ENCODE results near the gene MARCO. TPM values are rescaled to one million over a fixed set of nuclear protein-coding genes. Genes with fewer than 3 reads are reported as not detected.

The MARCO gene
- total RNA-seq, 1 experiment from 2014 or later: 0.54 TPM

DNA sequence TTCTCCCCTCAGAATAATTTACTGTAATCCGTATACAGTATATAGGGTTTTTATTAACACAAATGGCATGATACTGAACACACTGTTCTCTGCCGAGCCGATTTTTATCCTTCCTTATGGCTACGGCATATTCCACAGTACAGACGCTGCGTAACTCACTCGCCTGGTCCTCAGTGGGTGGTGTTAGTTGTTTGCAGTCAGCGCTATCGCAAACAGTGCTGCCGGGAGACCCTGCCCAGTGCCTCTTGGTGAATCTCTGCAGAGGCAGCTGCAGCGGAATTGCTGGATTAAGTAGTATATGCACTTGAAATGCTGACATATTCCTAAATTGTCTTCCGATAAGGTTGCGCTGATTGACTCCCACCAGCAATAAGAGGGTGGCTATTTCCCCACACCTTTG is 73.9 kb downstream of the MARCO start:
- H4K20me1 ChIP-seq (ENCODE audit: insufficient read depth): no peaks in the 10 kb centered on the region
- DNase-seq (ENCODE audit: low read depth, low spot score): no peak
- POLR2A ChIA-PET: no interaction called here
- peaks cover 12% of the 10 kb centered on the region; the same call in 1 of the 2 replicates for H3K27me3 ChIP-seq (ENCODE audit: insufficient read depth, low read length)
- no peak overlapping the region for H3K4me3 ChIP-seq (replicated peaks in 1 of 2; ENCODE audit: low read depth in 1 of 2, low read length in 2 of 2)
- no peaks in the 10 kb centered on the region for H3K9me3 ChIP-seq (ENCODE audit: control insufficient read depth in 1 of 2, insufficient read depth in 1 of 2, low read depth in 1 of 2, low read length in 2 of 2)
- no TSS peak for BruUV-seq (replicated peaks)
- no peaks in the 10 kb centered on the region for H3K36me3 ChIP-seq (ENCODE audit: control insufficient read depth in 1 of 2, insufficient read depth in 2 of 2, low read length in 2 of 2)
- no peaks in the 10 kb centered on the region for H3K79me2 ChIP-seq (ENCODE audit: insufficient read depth, low read length)
- no peak overlapping the region for H3K9ac ChIP-seq (ENCODE audit: low read length)
- H3K27ac ChIP-seq (ENCODE audit: low read depth, low read length): no peak overlapping the region
- no peak overlapping the region for H2AFZ ChIP-seq (ENCODE audit: low read depth, low read length, poor library complexity, severe bottlenecking)
- no peaks in the 10 kb centered on the region; a peak in 1 of 4 replicates for H3K4me1 ChIP-seq (ENCODE audit: control insufficient read depth in 1 of 2, insufficient read depth in 2 of 2, low read length in 2 of 2)
- H3K9me2 ChIP-seq (ENCODE audit: insufficient read depth): no peaks in the 10 kb centered on the region
- RAD21 ChIA-PET (ENCODE audit: low non-redundant PET in 1 of 2, low total read pairs in 2 of 2, uncharacterized antibody in 2 of 2, unreplicated experiment in 2 of 2): no interaction called here
- intact Hi-C loops (cut with micrococcal nuclease): no loop called here
- H3K4me2 ChIP-seq (ENCODE audit: low read length): no peak overlapping the region
- no peak for ATAC-seq
- CTCF ChIA-PET: interaction anchor here (1.3 kb wide), 1 partner anchor 276 kb away, joined by 5 read pairs; no protein-coding TSS in a partner anchor
- TF ChIP-seq RAD21 (IDR thresholded peaks at IDR 0.05; ENCODE audit: low read depth) (no peak), SRF (IDR thresholded peaks at IDR 0.05; ENCODE audit: low read depth) (no peak), POLR2AphosphoS5 (IDR thresholded peaks at IDR 0.05; ENCODE audit: low read depth, low read length) (no peak), TCF7L2 (IDR thresholded peaks at IDR 0.05; ENCODE audit: borderline replicate concordance, extremely low read depth, insufficient read depth, insufficient read length) (no peak), ELF1 (IDR thresholded peaks at IDR 0.05; ENCODE audit: borderline replicate concordance, low read depth) (no peak), SP1 (IDR thresholded peaks at IDR 0.05; ENCODE audit: low read depth) (no peak), JUND (IDR thresholded peaks at IDR 0.05) (no peak)
- TF ChIP-seq, protein P1, sequence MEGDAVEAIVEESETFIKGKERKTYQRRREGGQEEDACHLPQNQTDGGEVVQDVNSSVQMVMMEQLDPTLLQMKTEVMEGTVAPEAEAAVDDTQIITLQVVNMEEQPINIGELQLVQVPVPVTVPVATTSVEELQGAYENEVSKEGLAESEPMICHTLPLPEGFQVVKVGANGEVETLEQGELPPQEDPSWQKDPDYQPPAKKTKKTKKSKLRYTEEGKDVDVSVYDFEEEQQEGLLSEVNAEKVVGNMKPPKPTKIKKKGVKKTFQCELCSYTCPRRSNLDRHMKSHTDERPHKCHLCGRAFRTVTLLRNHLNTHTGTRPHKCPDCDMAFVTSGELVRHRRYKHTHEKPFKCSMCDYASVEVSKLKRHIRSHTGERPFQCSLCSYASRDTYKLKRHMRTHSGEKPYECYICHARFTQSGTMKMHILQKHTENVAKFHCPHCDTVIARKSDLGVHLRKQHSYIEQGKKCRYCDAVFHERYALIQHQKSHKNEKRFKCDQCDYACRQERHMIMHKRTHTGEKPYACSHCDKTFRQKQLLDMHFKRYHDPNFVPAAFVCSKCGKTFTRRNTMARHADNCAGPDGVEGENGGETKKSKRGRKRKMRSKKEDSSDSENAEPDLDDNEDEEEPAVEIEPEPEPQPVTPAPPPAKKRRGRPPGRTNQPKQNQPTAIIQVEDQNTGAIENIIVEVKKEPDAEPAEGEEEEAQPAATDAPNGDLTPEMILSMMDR (IDR thresholded peaks at IDR 0.05 in 2 of 3, conservative IDR thresholded peaks at IDR 0.05 in 1 of 3; ENCODE audit: borderline replicate concordance in 1 of 3, insufficient read depth in 1 of 3, low read depth in 2 of 3, low read length in 2 of 3): no peak

DNA sequence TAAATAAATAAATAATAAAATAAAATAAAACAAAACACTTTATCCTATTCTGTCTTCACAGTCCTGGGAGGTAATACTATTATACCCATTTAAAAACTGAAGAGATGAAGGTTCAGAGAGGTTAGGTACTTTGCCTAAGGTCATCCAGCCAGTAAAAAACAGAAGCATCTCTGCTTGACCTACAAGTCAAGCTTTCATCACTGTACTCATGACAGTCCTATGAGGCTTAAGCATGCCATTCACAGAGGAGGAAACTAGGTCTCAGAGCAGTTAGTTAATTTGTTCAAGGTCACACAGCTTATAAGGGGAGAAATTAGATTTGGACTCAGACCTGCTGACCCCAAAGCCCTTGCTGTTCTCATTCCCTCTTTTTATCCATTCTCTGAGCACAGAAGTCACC is 77.5 kb downstream of the MARCO start:
- Histone ChIP-seq H3K4me2 (ENCODE audit: low read length) (no peak overlapping the region), H4K20me1 (ENCODE audit: insufficient read depth) (no peaks in the 10 kb centered on the region), H3K9ac (ENCODE audit: low read length) (no peak overlapping the region), H3K4me1 (ENCODE audit: control insufficient read depth in 1 of 2, insufficient read depth in 2 of 2, low read length in 2 of 2) (no peaks in the 10 kb centered on the region), H3K27ac (ENCODE audit: low read depth, low read length) (no peak overlapping the region), H3K79me2 (ENCODE audit: insufficient read depth, low read length) (no peaks in the 10 kb centered on the region), H3K36me3 (ENCODE audit: control insufficient read depth in 1 of 2, insufficient read depth in 2 of 2, low read length in 2 of 2) (no peaks in the 10 kb centered on the region), H3K9me3 (ENCODE audit: control insufficient read depth in 1 of 2, insufficient read depth in 1 of 2, low read depth in 1 of 2, low read length in 2 of 2) (no peaks in the 10 kb centered on the region), H3K9me2 (ENCODE audit: insufficient read depth) (no peaks in the 10 kb centered on the region), H2AFZ (ENCODE audit: low read depth, low read length, poor library complexity, severe bottlenecking) (no peak overlapping the region), H3K4me3 (replicated peaks in 1 of 2; ENCODE audit: low read depth in 1 of 2, low read length in 2 of 2) (no peak overlapping the region), H3K27me3 (ENCODE audit: insufficient read depth, low read length) (peaks cover 10% of the 10 kb centered on the region; the same call in 1 of the 2 replicates)
- POLR2A ChIA-PET: no interaction called here
- TF ChIP-seq SP1 (IDR thresholded peaks at IDR 0.05; ENCODE audit: low read depth): no peak
- ATAC-seq (no peak), DNase-seq (ENCODE audit: low read depth, low spot score) (no peak)
- no TSS peak for BruUV-seq (replicated peaks)
- RAD21 ChIA-PET (ENCODE audit: low non-redundant PET in 1 of 2, low total read pairs in 2 of 2, uncharacterized antibody in 2 of 2, unreplicated experiment in 2 of 2): no interaction called here
- intact Hi-C loops (cut with micrococcal nuclease): no loop called here
- CTCF ChIA-PET: no interaction called here

Data from HCT116 (cell line).